Hepatocyte (in vitro differentiated cells): ENCODE results near the gene CCDC191. TPM values are rescaled to one million over a fixed set of nuclear protein-coding genes. Genes with fewer than 3 reads are reported as not detected.
A peak's percentile ranks its signal among the peaks of the same experiment; 100 is the strongest.

Experiments
- DNase-seq: peaks from one replicate; pipeline ENCODE4 v3.0.0-alpha.2; 2016; ENCODE audit warnings: low spot score
- H2AFZ ChIP-seq: fragments of 200-600 bp; sonication (generic); 2 replicates; pipeline ENCODE4 v1.6.0; 2016; ENCODE audit warnings: antibody characterized with exemption, mild to moderate bottlenecking
- H3K27ac ChIP-seq: fragments of 200-600 bp; sonication (generic); 2 replicates; pipeline ENCODE4 v1.5.1; 2016; ENCODE audit warnings: mild to moderate bottlenecking
- H3K27me3 ChIP-seq: fragments of 200-600 bp; sonication (generic); 2 replicates; pipeline ENCODE4 v1.6.1; 2016
- H3K36me3 ChIP-seq: fragments of 200-600 bp; sonication (generic); replicated peaks from 2 replicates; pipeline ENCODE4 v1.5.1; 2016; ENCODE audit warnings: low read depth; ENCODE audit not compliant: insufficient read depth
- H3K4me1 ChIP-seq: fragments of 200-600 bp; sonication (generic); 2 replicates; pipeline ENCODE4 v1.5.1; 2016; ENCODE audit warnings: mild to moderate bottlenecking, moderate library complexity; ENCODE audit not compliant: insufficient read depth
- H3K4me2 ChIP-seq: fragments of 200-600 bp; sonication (generic); 2 replicates; pipeline ENCODE4 v1.6.0; 2016
- H3K4me3 ChIP-seq: fragments of 200-600 bp; sonication (generic); 2 replicates; pipeline ENCODE4 v1.5.1; 2016; ENCODE audit warnings: mild to moderate bottlenecking
- H3K79me2 ChIP-seq: fragments of 200-600 bp; sonication (generic); 2 replicates; pipeline ENCODE4 v1.6.0; 2017; ENCODE audit warnings: mild to moderate bottlenecking
- H3K9me2 ChIP-seq: fragments of 200-600 bp; sonication (generic); replicated peaks from 2 replicates; pipeline ENCODE4 v1.6.0; 2017; ENCODE audit warnings: mild to moderate bottlenecking; ENCODE audit not compliant: insufficient read depth
- H3K9me3 ChIP-seq: fragments of 200-600 bp; sonication (generic); 2 replicates; pipeline ENCODE4 v1.5.1; 2016; ENCODE audit warnings: low read depth, mild to moderate bottlenecking
- H4K20me1 ChIP-seq: fragments of 200-600 bp; sonication (generic); 2 replicates; pipeline ENCODE4 v1.6.0; 2016; ENCODE audit warnings: mild to moderate bottlenecking; ENCODE audit not compliant: insufficient read depth, poor library complexity, severe bottlenecking
- EZH2 ChIP-seq: fragments of 200-600 bp; sonication (generic); IDR thresholded peaks from 2 replicates; pipeline ENCODE4 v1.6.1; 2016; ENCODE audit warnings: antibody characterized with exemption, mild to moderate bottlenecking, borderline replicate concordance
- EZH2phosphoT487 ChIP-seq: fragments of 200-600 bp; sonication (generic); IDR thresholded peaks from one replicate; pipeline ENCODE4 v1.6.1; 2018; ENCODE audit warnings: antibody characterized with exemption, mild to moderate bottlenecking, low read depth, moderate library complexity; ENCODE audit not compliant: unreplicated experiment, severe bottlenecking
- WGBS: methylation state at CpG from one replicate; pipeline ENCODE4 v1.1.6; 2016; ENCODE audit warnings: low lambda C conversion rate; ENCODE audit errors: missing lambda C conversion rate; 5-methylcytosine and 5-hydroxymethylcytosine counted together
- polyA plus RNA-seq: library from polyadenylated mRNA; unstranded; fragments of >200 nt; fragmentation: Nextera tagmentation; extraction: Ambion mirVana; gene quantifications from 2 replicates; pipeline ENCODE4 v1.2.1, GENCODE V29; 2016
- total RNA-seq: library from RNA; depleted of rRNA; stranded (reverse); fragments of >200 nt; gene quantifications from 2 replicates; pipeline ENCODE4 v1.2.3, GENCODE V29; 2014
- TF ChIP-seq, protein P1 (sequence below): fragments of 200-600 bp; sonication (generic); IDR thresholded peaks from 2 replicates; pipeline ENCODE4 v1.5.1; 2016; ENCODE audit warnings: antibody characterized with exemption, mild to moderate bottlenecking; ENCODE audit not compliant: poor library complexity

CCDC191 gene
- total and polyA plus RNA-seq, 2 experiments from 2014 or later: 1.1 to 3.5 TPM

GRCh38 chr3:114058646-114059045 is 2.3 kb upstream of the CCDC191 start:
- Histone ChIP-seq H3K36me3 (no peaks in the 10 kb centered on the region), H3K4me2 (no peak overlapping the region), H4K20me1 (no peaks in the 10 kb centered on the region), H3K4me3 (no peak overlapping the region), H3K9me2 (no peaks in the 10 kb centered on the region), H3K79me2 (peaks cover 61% of the 10 kb centered on the region), H3K4me1 (no peaks in the 10 kb centered on the region), H3K9me3 (no peaks in the 10 kb centered on the region), H3K27ac (no peak overlapping the region), H2AFZ (no peak overlapping the region), H3K27me3 (no peaks in the 10 kb centered on the region)
- no peak for DNase-seq
- WGBS: 91% methylated on average over 8 of the region's 8 CpGs
- TF ChIP-seq, protein P1, sequence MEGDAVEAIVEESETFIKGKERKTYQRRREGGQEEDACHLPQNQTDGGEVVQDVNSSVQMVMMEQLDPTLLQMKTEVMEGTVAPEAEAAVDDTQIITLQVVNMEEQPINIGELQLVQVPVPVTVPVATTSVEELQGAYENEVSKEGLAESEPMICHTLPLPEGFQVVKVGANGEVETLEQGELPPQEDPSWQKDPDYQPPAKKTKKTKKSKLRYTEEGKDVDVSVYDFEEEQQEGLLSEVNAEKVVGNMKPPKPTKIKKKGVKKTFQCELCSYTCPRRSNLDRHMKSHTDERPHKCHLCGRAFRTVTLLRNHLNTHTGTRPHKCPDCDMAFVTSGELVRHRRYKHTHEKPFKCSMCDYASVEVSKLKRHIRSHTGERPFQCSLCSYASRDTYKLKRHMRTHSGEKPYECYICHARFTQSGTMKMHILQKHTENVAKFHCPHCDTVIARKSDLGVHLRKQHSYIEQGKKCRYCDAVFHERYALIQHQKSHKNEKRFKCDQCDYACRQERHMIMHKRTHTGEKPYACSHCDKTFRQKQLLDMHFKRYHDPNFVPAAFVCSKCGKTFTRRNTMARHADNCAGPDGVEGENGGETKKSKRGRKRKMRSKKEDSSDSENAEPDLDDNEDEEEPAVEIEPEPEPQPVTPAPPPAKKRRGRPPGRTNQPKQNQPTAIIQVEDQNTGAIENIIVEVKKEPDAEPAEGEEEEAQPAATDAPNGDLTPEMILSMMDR: no peak
- no peak for TF ChIP-seq EZH2phosphoT487
- TF ChIP-seq EZH2: no peak

GRCh38 chr3:114057011-114057347 is 653 bp upstream of the CCDC191 start:
- Histone ChIP-seq H2AFZ (peak overlapping the region; percentile 47), H4K20me1 (no peaks in the 10 kb centered on the region), H3K79me2 (peaks cover 49% of the 10 kb centered on the region), H3K36me3 (no peaks in the 10 kb centered on the region), H3K4me3 (peak overlapping the region; percentile 29), H3K9me2 (no peaks in the 10 kb centered on the region), H3K27ac (peak overlapping the region; percentile 62), H3K4me1 (no peaks in the 10 kb centered on the region), H3K27me3 (no peaks in the 10 kb centered on the region), H3K9me3 (no peaks in the 10 kb centered on the region), H3K4me2 (peak overlapping the region; percentile 82)
- no peak for TF ChIP-seq EZH2phosphoT487
- TF ChIP-seq, protein P1: no peak
- TF ChIP-seq EZH2: no peak
- DNase-seq: no peak
- WGBS: under 1% methylated on average over 8 of the region's 8 CpGs

DNA sequence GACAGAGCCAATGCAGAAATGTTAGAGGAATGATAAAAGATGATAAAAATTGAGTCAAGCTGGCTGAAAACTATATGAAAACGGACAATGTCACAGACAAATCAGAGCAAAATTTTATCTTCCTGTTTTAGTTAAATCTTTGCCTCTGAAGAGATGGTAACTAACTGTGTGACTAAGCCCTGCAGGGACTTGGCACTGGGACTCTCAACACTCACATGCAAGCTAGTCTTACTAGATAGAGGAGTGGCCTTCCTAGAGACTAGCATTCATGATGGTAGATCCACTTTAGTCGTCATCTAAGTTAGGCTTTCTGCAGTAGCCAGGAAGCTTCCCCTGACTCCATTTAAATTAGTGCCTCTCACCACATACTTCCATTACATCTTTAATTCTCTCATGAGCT is 4.1 kb downstream of the CCDC191 start:
- Histone ChIP-seq H2AFZ (no peak overlapping the region), H3K79me2 (peaks cover 7% of the 10 kb centered on the region), H3K9me3 (no peaks in the 10 kb centered on the region), H4K20me1 (no peaks in the 10 kb centered on the region), H3K4me3 (no peak overlapping the region), H3K36me3 (no peaks in the 10 kb centered on the region), H3K4me2 (no peak overlapping the region), H3K27ac (no peak overlapping the region), H3K4me1 (no peaks in the 10 kb centered on the region), H3K27me3 (no peaks in the 10 kb centered on the region), H3K9me2 (no peaks in the 10 kb centered on the region)
- no peak for DNase-seq
- WGBS: 90% methylated on average over 2 of the region's 2 CpGs
- TF ChIP-seq, protein P1: no peak
- no peak for TF ChIP-seq EZH2
- TF ChIP-seq EZH2phosphoT487: no peak

DNA sequence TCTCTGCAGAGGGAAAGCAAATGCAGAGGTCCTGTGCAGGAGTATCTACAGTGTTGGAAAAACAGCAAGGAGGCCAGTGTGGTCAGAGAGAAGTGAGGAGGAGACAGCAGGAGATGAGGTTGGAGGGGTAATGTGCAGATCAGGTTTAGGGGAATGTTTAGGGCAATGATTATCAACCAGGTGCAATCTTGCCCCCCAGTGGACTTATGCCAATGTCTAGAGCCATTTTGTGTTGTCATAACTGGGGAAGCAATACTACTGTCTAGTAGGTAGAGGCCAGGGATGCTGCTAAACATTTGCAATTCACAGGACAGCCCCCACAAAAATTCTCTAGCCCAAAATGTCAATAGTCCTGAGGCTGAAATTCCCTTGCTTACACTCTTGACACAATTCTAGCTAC is 13.1 kb downstream of the CCDC191 start:
- H3K27me3 ChIP-seq: no peaks in the 10 kb centered on the region
- DNase-seq: no peak
- no peaks in the 10 kb centered on the region for H3K79me2 ChIP-seq
- no peaks in the 10 kb centered on the region for H4K20me1 ChIP-seq
- TF ChIP-seq, protein P1: no peak
- TF ChIP-seq EZH2: no peak
- no peak for TF ChIP-seq EZH2phosphoT487
- H2AFZ ChIP-seq: no peak overlapping the region
- H3K4me2 ChIP-seq: no peak overlapping the region
- H3K9me2 ChIP-seq: no peaks in the 10 kb centered on the region
- H3K9me3 ChIP-seq: no peaks in the 10 kb centered on the region
- no peaks in the 10 kb centered on the region for H3K36me3 ChIP-seq
- H3K4me1 ChIP-seq: no peaks in the 10 kb centered on the region
- no peak overlapping the region for H3K4me3 ChIP-seq
- H3K27ac ChIP-seq: no peak overlapping the region
